Lower leg skin (tissue), 4 donors: Measurements from ENCODE around the gene CPA2. TPM values are rescaled to one million over a fixed set of nuclear protein-coding genes. Genes with fewer than 3 reads are reported as not detected.
"Not testable (repeated sequence)": the region's sequence is repeated elsewhere in the genome, so short reads cannot be mapped to it uniquely, and the experiment has no call there.

Experiments
- DNase-seq, 2 donors: peaks; one replicate each; pipeline ENCODE4 v3.0.0-alpha.2; 2019; ENCODE audit warnings: low spot score in 2 of 2
- H3K4me3 ChIP-seq: fragments of 200-600 bp; sonication (generic); 2 replicates; pipeline ENCODE4 v1.5.1; 2017; ENCODE audit warnings: mild to moderate bottlenecking, low read depth; ENCODE audit not compliant: poor library complexity, severe bottlenecking
- CTCF ChIP-seq, 3 donors: fragments of 450-650 bp; IDR thresholded peaks; one replicate each; pipeline ENCODE4 v1.5.1; 2016; ENCODE audit warnings: antibody characterized with exemption in 3 of 3, mild to moderate bottlenecking in 3 of 3, moderate library complexity in 2 of 3
- POLR2A ChIP-seq, 2 donors: fragments of 450-650 bp; IDR thresholded peaks; one replicate each; pipeline ENCODE4 v1.6.1; 2016 to 2017; ENCODE audit warnings: antibody characterized with exemption in 2 of 2, mild to moderate bottlenecking in 1 of 2, moderate library complexity in 1 of 2
- WGBS, 2 donors: methylation state at CpG; one replicate each; pipeline ENCODE4 v1.1.5; 2018; 5-methylcytosine and 5-hydroxymethylcytosine counted together
- intact Hi-C: fragments of 100-400 bp; cut with DNase I; formaldehyde crosslinking; loops from one replicate; pipeline ENCODE4 v1.15.0; 2023; ENCODE audit warnings: low total_unique reads
- total RNA-seq, 4 donors: library from RNA; depleted of rRNA; stranded (reverse); fragments of >200 nt; gene quantifications; one replicate each; pipeline ENCODE4 v1.1.0, GENCODE V29; 2016

The CPA2 gene
- total RNA-seq, 4 donors from 2014 or later: 0.16 TPM; not detected in 3

GRCh38 chr7:130224210-130224609 lies 42.5 kb upstream of the CPA2 start:
- DNase-seq: no peak
- H3K4me3 ChIP-seq: no peak overlapping the region
- TF ChIP-seq POLR2A (IDR thresholded peaks at IDR 0.05) (no peak), CTCF (IDR thresholded peaks at IDR 0.05) (no peak)
- intact Hi-C loops: no loop called here
- WGBS, 2 donors: 82 to 88% methylated on average over 5 of the region's 5 CpGs

- intact Hi-C loops, H3K4me3 ChIP-seq, DNase-seq: not testable (repeated sequence)
- 62 to 73% methylated on average over 3 of the region's 3 CpGs for WGBS, 2 donors
These were observed 41.7 kb upstream of the CPA2 start for GRCh38 chr7:130224923-130225322.

- 93 to 95% methylated on average over 1 of the region's 1 CpG for WGBS, 2 donors
- TF ChIP-seq CTCF (IDR thresholded peaks at IDR 0.05) (no peak), POLR2A (IDR thresholded peaks at IDR 0.05) (no peak)
- DNase-seq: no peak
- no peak overlapping the region for H3K4me3 ChIP-seq
- intact Hi-C loops: no loop called here
These were observed 40.3 kb upstream of the CPA2 start for GRCh38 chr7:130226333-130226732.

GRCh38 chr7:130227883-130228575 lies 38.6 kb upstream of the CPA2 start:
- TF ChIP-seq POLR2A (IDR thresholded peaks at IDR 0.05) (no peak), CTCF (IDR thresholded peaks at IDR 0.05) (no peak)
- 61 to 77% methylated on average over 1 of the region's 1 CpG for WGBS, 2 donors
- intact Hi-C loops: no loop called here
- H3K4me3 ChIP-seq: no peak overlapping the region
- DNase-seq: no peak

- WGBS, 2 donors: 84 to 85% methylated on average over 7 of the region's 7 CpGs
- intact Hi-C loops: no loop called here
- DNase-seq: no peak
- no peak for TF ChIP-seq POLR2A (IDR thresholded peaks at IDR 0.05)
- no peak for TF ChIP-seq CTCF (IDR thresholded peaks at IDR 0.05)
- no peak overlapping the region for H3K4me3 ChIP-seq
These were observed 37.7 kb upstream of the CPA2 start for GRCh38 chr7:130228840-130229502.

GRCh38 chr7:130229981-130230380 lies 36.7 kb upstream of the CPA2 start:
- H3K4me3 ChIP-seq, DNase-seq, intact Hi-C loops: not testable (repeated sequence)
- 92 to 93% methylated on average over 14 to 28 of the region's 28 CpGs for WGBS, 2 donors

GRCh38 chr7:130231792-130232191 lies 34.9 kb upstream of the CPA2 start:
- no peak overlapping the region for H3K4me3 ChIP-seq
- intact Hi-C loops: no loop called here
- no peak for DNase-seq
- TF ChIP-seq CTCF (IDR thresholded peaks at IDR 0.05) (no peak), POLR2A (IDR thresholded peaks at IDR 0.05) (no peak)
- WGBS, 2 donors: 78 to 88% methylated on average over 6 of the region's 6 CpGs
